Muscle of arm (tissue), 14 donors: ENCODE measurements around the gene FBRSL1. TPM values are rescaled to one million over a fixed set of nuclear protein-coding genes. Genes with fewer than 3 reads are reported as not detected.
"Not testable (repeated sequence)": the region's sequence is repeated elsewhere in the genome, so short reads cannot be mapped to it uniquely, and the experiment has no call there.

ENCODE experiments used
- DNase-seq: peaks from one replicate; pipeline ENCODE4 v3.0.0-alpha.2; 2013
- long read RNA-seq, 11 donors: transcript quantifications; one replicate each; lab custom pipeline, GENCODE V29; 2026
- polyA plus RNA-seq, 12 donors: library from polyadenylated mRNA; unstranded; fragments of 120-200 nt; gene quantifications; one replicate each; pipeline ENCODE4 v1.2.1, GENCODE V29; 2013; ENCODE audit not compliant: insufficient read length in 12 of 12

Gene FBRSL1
- 100 to 1,000 TPM in 1 of 12 donors, 10 to 100 TPM in 10, not detected in 1; 30.7 to 124 (median 35.5) TPM for polyA plus RNA-seq
- long read RNA-seq, donor 1, partial matches to known transcripts, result 6 of 12 reads
- long read RNA-seq, donor 1, other reads (novel, unspliced or antisense), result 5 of 12 reads
- long read RNA-seq, donor 2, result 0 reads
- long read RNA-seq, donor 3, result 0 reads
- long read RNA-seq, donor 4, result 0 reads
- long read RNA-seq, donor 5, partial matches to known transcripts, result 12 of 18 reads
- long read RNA-seq, donor 5, other reads (novel, unspliced or antisense), result 5 of 18 reads
- long read RNA-seq, donor 6, partial matches to known transcripts, result 0 of 1 reads
- long read RNA-seq, donor 6, other reads (novel, unspliced or antisense), result 0 of 1 reads
- long read RNA-seq, donor 7, partial matches to known transcripts, result 6 of 6 reads
- long read RNA-seq, donor 7, other reads (novel, unspliced or antisense), result 0 of 6 reads
- long read RNA-seq, donor 8, partial matches to known transcripts, result 5 of 5 reads
- long read RNA-seq, donor 8, other reads (novel, unspliced or antisense), result 0 of 5 reads
- long read RNA-seq, donor 9, result 0 reads
- long read RNA-seq, donor 10, partial matches to known transcripts, result 0 of 6 reads
- long read RNA-seq, donor 10, other reads (novel, unspliced or antisense), result 6 of 6 reads
- long read RNA-seq, donor 11, partial matches to known transcripts, result 13 of 13 reads
- long read RNA-seq, donor 11, other reads (novel, unspliced or antisense), result 0 of 13 reads

GRCh38 chr12:132489602-132490266, at the start of gene FBRSL1:
TSS of gene FBRSL1 (plus strand) at chr12:132490151.
- DNase-seq, result peak; percentile 84

- not testable (repeated sequence) for DNase-seq
These were observed 49.5 kb upstream of the FBRSL1 start for GRCh38 chr12:132440420-132440819.

GRCh38 chr12:132441871-132442863, 47.8 kb upstream of the FBRSL1 start:
- DNase-seq, result no peak

DNA sequence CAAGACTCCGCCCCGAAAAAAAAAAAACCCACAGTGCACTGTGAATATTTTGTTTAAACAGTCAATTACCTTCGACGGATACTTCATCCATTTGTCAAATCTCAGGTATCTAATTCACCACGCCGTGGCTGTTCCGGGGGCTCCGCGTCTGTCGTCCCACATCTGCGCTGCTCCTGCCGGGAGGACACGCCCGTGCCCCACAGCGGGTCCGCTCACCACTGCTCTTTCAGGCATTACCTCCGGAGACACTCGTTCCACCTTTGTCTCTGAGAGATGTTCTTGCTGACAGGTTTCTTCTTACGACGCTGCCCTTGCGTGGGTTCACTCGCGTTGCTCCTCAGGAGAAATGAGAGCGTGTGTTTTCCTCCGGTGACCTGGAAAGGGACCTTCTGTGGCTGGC, 46.9 kb upstream of the FBRSL1 start:
- no peak for DNase-seq

- no peak for DNase-seq
These were observed 45.7 kb upstream of the FBRSL1 start for GRCh38 chr12:132444283-132444682.

GRCh38 chr12:132444957-132445883, 44.7 kb upstream of the FBRSL1 start:
- DNase-seq, result no peak

- DNase-seq, result no peak
These were observed 43.9 kb upstream of the FBRSL1 start for GRCh38 chr12:132445884-132446632.

DNA sequence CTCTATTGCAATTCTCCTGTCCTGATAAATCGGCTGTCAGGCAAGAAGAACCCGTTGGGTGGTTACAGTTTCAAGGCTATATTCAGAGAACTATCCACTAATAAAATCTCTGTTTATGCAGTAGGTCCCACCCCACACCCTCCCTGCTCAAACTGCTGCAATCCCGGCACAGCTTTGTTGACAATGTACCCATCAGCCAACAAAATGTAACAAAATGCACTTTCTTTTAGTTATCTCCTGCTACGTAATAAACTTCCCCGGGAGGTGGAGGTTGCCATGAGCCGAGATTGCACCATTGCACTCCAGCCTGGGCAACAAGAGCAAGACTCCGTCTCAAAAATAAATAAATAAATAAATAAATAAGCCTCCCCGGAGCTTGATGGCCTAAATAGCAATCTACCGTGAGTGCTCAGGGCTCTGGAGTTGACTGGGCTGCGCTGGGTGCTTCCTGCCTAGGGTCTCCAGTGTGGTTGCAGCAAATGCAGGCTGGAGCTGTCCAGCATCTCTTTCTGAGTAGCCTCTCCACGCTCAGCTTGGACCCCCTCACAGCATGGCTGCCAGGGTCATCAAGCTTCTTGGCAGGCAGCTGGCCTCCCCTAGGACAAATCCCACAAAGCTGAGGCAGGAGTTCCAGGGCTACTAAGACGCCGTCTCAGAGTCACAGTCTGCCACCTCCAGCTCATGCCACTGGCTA, 43.2 kb upstream of the FBRSL1 start:
- no peak for DNase-seq

GRCh38 chr12:132447327-132447720, 42.6 kb upstream of the FBRSL1 start:
- no peak for DNase-seq

GRCh38 chr12:132447731-132448462, 42.1 kb upstream of the FBRSL1 start:
- DNase-seq, result no peak

DNA sequence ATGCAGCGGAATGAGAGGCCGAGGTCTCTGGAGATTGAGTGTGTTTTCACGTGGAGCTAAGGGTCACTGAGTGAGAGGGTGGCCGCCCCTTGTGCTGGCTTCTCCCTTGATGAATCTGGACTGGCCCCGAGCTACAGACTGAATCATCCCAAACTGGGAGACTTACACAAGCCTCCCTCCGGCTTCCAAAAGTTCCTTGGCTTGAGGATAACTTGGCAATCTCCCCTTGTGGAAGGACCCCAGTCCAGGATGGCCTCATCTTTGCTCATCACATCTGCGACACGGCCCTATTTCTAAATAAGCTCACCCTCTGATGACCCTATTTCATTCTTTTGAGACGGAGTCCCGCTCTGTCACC, 41.5 kb upstream of the FBRSL1 start:
- peak; percentile 66 for DNase-seq

GRCh38 chr12:132449565-132450417, 40.2 kb upstream of the FBRSL1 start:
- DNase-seq, result no peak

DNA sequence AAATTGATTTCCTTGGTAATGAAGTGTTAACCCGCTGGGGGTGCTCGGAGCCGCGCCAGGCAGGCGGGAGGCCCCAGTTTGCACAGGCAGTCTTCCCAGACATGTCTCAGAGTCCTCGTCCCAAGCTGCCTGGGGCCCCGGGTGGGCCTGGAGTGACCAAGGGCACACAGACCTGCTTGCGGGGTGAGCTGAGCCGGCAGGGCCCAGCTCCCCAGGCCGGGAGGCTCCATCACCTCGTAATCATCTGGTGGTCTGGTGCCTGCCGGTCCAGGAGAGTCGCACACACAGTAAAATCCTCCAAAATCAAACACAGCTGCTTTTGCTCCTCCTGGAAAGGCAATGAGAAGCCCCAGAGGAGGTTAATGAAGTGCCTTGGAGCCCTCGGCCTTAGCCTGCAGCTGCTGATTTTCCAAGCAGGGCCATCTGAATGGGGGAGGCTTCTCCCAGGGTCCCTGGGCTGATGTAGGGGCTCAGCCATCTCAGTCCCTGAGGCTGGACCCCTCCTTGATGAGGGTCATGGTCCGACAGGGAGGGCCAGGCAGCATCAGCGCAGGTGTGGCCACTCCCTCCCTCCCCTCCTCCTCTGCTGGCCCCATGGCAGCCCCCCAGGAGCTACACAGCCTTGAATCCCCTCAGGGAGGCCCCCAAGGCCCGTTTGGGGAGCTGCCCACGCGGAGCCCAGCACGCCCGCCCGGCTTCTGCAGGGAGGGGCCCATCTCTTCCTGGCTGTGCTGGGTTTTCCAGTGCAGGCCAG, 39.4 kb upstream of the FBRSL1 start:
- DNase-seq, result peak; percentile 64

DNA sequence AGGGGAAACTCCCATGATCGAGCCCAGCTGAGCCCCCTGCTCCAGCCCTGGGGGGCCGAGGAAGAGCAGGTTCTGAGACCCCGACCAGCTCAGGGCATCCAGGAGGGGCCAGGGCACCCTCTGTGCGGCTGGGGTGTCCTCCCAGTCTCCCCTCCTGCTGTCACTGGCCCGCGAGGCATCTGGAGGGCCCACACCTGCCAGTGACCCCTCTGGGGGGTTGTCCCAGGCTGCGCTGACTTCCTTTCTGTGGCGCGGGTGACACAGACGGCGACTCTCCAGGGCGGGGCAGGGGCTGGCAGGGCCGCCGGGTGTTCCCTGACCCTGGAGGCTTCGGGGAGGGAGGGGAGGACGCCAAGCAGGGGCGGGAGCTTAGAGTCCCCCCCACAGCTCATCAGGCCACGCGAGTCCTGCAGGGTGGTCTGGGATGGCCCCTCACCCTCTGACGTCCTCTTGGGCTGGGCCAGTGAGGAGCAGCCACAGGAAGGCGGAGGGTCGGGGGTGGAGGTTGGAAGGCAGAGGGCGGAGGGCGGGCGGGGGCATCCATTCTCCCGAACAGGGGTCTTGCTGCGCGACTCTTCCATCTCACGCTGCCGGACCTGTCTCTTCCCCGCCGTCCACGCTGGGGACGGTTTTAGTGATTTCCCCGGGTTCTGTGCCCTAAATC, 38.6 kb upstream of the FBRSL1 start:
- no peak for DNase-seq

DNA sequence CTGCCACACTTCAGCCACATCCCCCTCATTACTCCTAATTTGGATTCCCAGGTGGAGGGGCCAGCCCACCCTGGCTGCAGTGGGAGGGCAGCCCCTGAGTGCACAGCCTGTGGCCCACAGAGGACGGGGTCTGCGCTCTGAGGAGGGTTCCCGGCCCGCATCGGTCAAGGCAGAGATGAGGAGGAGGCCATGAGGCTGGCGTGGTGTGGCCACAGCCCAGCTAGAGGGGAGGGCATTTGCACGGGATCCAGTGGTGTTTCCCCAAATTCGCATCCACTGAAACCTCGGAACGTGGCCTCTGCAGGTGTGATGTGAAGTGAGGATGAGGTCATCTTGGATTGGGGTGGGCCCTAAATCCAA, 38.1 kb upstream of the FBRSL1 start:
- DNase-seq, result no peak
